GM18951 (cell line): Measurements from ENCODE around the gene ATP8B4.

ENCODE experiments used
- POLR2A ChIP-seq: IDR thresholded peaks from 4 replicates; pipeline ENCODE4 v1.6.1; 2011; ENCODE audit warnings: mild to moderate bottlenecking; ENCODE audit not compliant: insufficient read length, insufficient read depth; ENCODE audit errors: extremely low read depth
- in situ Hi-C: fragments of 300-500 bp; cut with MboI; formaldehyde crosslinking; loops from one replicate; pipeline ENCODE4 v1.12.0; 2022; ENCODE audit warnings: low sequenced_read_pairs, mixed read lengths, inconsistent platforms; ENCODE audit not compliant: unreplicated experiment

The ATP8B4 gene

GRCh38 chr15:50044904-50045303 lies 74.1 kb downstream of the ATP8B4 start:
- in situ Hi-C loops = no loop called here

GRCh38 chr15:50044406-50044805 lies 74.6 kb downstream of the ATP8B4 start:
- TF ChIP-seq POLR2A = no peak
- in situ Hi-C loops = no loop called here

More at GRCh38 chr15:50044904-50045303, 74.1 kb downstream of the ATP8B4 start:
- TF ChIP-seq POLR2A = no peak

GRCh38 chr15:50042775-50043174 lies 76.3 kb downstream of the ATP8B4 start:
- TF ChIP-seq POLR2A = no peak
- in situ Hi-C loops = no loop called here

DNA sequence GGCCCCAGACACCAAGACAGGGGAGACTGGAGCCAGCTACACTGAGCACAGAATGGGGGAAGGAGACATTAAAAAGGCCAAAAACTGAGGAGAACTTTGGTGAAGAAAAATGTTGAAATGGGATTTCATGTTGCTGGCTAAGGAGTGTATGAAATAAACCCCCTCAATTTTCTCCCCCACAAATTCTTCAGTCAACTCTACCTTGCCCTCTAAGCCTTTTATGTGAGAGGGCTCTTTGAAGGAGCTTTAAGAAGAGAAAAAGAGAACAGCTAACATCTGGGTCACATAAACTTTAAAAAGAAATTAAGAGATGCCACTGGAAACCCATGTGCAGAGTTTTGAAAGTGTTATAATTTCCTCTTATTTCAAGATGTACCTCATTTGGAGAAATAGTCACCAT lies 88.6 kb downstream of the ATP8B4 start:
- in situ Hi-C loops = no loop called here
- TF ChIP-seq POLR2A = no peak

- in situ Hi-C loops = no loop called here
- no peak for TF ChIP-seq POLR2A
Observed at GRCh38 chr15:50028326-50028725, 90.7 kb downstream of the ATP8B4 start.

- in situ Hi-C loops = no loop called here
- TF ChIP-seq POLR2A = no peak
Observed at GRCh38 chr15:50024281-50024680, 94.8 kb downstream of the ATP8B4 start.

GRCh38 chr15:50018491-50018890 lies 100.5 kb downstream of the ATP8B4 start:
- no peak for TF ChIP-seq POLR2A
- in situ Hi-C loops = no loop called here

GRCh38 chr15:50017522-50017921 lies 101.5 kb downstream of the ATP8B4 start:
- TF ChIP-seq POLR2A = no peak
- in situ Hi-C loops = no loop called here

DNA sequence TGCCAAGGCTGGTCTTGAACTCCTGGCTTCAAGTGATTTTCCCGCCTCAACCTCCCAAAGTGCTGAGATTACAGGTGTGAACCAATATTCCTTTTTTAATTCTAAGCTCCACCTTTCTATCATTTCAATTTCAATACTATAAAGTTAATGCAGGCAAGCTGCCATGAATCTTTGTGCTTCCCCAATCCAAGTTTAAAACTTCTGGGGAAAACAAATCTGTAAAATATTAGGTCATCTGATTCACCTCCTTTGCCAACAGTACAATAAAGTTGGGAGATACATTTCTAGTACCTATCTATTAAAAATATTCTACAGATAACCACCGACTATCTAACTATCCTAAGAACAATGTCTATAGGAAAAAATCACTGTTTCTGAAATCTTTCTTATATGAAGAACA lies 102.1 kb downstream of the ATP8B4 start:
- in situ Hi-C loops = no loop called here
- no peak for TF ChIP-seq POLR2A

- no peak for TF ChIP-seq POLR2A
- in situ Hi-C loops = no loop called here
Observed at GRCh38 chr15:50012790-50013189, 106.2 kb downstream of the ATP8B4 start.

DNA sequence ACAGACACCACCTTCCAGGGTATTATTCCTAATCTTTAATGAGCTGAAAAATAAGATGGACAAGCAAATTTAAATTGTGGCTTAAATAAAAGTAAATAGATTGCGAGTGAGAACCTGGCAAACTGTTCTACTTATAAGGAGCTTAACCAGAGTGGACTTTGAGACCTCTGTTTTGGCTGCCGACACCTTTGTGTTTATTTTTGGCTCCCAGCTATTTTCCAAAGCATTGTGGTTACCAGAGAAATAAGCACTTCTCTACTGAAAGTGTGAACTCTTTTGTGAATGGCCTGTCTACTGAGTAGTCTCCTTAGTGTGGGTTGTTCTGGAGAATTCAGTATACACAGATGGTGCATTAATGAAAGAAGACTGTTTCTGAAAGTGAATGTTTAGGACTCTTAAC lies 109.4 kb downstream of the ATP8B4 start:
- no peak for TF ChIP-seq POLR2A
- in situ Hi-C loops = no loop called here

DNA sequence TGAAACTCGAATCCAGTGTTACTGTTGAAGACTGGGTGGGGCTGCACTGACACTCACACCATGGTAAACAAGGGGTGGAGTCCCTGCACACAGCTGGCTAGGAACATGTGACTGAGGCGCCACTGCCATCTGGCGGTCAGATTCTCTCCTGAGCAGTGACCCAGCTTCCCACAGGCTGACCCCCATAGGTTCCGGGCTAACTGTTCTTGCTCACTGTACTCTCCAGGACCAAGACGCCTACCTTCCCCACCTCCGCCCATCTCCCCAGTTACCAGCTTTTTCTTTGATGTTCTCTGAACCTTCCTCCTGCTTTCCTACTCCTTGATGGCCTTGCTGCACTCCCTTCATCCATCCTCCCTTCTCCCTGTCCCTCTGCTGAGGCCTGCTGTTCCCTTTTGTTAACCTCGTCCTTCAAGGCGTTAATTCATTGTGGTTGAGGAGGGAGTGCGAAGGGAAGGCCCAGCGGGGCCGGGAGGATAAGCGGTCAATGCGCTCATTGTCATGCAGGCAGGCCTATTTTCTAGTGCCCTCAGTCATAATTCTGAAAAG lies 115.2 kb downstream of the ATP8B4 start:
- TF ChIP-seq POLR2A = no peak
- in situ Hi-C loops = no loop called here

- no peak for TF ChIP-seq POLR2A
- in situ Hi-C loops = no loop called here
Observed at GRCh38 chr15:49991587-49991986, 127.4 kb downstream of the ATP8B4 start.

GRCh38 chr15:49990835-49991545 lies 128.0 kb downstream of the ATP8B4 start:
- in situ Hi-C loops = no loop called here
- no peak for TF ChIP-seq POLR2A

DNA sequence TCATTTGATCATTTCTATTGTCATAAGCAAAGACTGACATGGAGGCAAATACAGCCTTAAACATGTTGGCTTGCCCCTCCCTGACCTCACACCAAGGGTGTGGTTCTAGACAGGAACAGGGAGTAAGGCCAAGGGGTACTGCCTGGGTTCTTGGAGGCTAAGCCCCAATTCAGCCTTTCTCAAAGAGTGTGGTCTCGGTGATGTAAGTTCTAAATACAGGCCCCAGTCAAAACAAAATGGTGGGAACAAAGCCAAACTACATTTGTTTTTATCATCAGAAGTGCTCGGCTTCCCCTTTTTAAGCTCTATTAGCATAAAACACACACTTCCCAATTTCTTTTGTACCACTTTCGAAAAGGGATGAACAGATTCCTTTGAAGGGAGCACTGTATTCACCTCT lies 129.5 kb downstream of the ATP8B4 start:
- in situ Hi-C loops = no loop called here
- TF ChIP-seq POLR2A = no peak

GRCh38 chr15:49988766-49989165 lies 130.3 kb downstream of the ATP8B4 start:
- in situ Hi-C loops = no loop called here
- TF ChIP-seq POLR2A = no peak
